IPS-18c (cell line): ENCODE results near the gene P2RY14.

Experiments used
- H3K4me3 ChIP-seq: 2 replicates; pipeline ENCODE4 v1.7.0; 2013; ENCODE audit warnings: low read depth, mild to moderate bottlenecking, low read length, moderate library complexity; ENCODE audit not compliant: insufficient read depth
- H3K9me3 ChIP-seq: one replicate; pipeline ENCODE4 v1.6.1; 2013; ENCODE audit warnings: mild to moderate bottlenecking, low read length, moderate library complexity; ENCODE audit not compliant: control insufficient read depth, insufficient read depth

P2RY14 gene

DNA sequence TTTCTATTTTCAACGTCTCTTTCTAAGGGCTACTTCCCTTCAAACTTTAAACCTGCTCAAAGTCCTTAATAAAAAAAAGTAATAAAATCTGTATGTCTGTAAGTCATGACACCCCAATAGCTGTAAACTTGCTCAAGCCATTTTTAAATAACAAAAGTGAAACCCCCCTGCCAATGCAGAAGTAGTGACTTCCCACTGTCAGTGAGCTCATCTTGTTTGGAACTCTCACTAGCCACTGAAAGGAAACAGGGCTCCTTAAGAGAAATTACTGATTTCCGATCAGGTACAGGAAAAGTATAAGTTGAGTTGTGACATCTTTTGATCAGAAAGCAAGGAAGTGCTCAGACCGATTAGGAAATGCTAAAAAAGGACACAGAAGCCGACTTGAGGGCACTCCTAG lies 47.7 kb downstream of the P2RY14 start:
- Histone ChIP-seq H3K4me3 (no peak overlapping the region), H3K9me3 (no peaks in the 10 kb centered on the region)

DNA sequence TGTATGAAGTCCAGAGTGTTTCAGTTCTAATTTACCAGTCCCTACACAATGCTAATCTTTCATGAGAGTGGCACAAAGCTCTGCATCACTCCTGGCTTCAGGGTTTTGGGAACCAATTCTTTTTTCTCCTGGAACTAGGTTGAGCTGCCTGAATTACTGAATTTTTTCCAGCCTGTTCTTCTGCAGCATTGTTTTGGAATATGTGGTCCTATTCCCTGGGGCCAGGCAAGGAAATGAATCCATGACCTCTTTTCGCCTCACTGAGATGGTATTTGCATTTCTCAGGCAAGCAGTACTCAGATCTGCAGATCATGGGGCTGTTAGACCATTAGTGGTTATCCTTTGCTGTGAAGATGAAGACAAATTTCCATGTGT lies 49.7 kb downstream of the P2RY14 start:
- H3K9me3 ChIP-seq: no peaks in the 10 kb centered on the region
- no peak overlapping the region for H3K4me3 ChIP-seq

DNA sequence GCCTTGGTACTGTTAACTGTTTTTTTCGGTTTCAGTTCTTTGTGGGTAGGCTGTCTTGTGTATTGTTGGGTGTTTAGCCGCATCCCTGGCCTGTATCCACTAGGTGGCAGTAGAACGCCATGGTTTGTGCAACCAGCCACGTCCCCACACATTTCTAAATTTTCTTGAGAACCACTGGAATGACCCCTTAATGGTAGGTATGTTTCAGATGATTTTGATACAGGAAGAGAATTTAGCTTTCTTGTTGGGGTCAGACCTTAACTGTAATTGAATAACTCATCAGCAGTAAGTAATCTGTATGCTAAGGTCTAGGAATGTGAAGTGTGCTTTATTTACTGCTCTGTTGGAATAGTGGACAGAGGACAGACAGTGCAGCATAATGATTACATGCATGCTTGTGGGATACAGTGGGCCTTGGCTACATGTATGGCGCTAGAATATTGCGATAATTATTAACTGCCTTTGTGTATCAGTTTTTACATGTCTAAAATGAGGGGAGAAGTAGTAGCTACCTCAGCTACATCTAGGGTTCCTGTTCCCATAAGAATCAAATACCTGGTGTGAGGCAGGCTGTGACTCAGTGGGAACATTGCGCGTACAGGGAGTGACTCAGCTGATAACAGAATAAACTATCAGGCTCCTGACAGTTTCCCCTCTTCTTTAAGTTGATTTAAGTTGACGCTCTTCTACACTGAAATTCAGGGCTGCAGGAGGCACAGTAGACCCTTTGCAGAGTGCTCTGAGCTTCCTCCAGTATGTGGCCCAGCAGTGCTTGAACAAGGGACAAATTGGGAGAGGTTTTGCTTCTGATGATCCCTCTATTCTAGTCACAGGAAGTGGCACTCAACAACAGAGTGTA lies 50.3 kb downstream of the P2RY14 start:
- no peak overlapping the region for H3K4me3 ChIP-seq
- no peaks in the 10 kb centered on the region for H3K9me3 ChIP-seq

DNA sequence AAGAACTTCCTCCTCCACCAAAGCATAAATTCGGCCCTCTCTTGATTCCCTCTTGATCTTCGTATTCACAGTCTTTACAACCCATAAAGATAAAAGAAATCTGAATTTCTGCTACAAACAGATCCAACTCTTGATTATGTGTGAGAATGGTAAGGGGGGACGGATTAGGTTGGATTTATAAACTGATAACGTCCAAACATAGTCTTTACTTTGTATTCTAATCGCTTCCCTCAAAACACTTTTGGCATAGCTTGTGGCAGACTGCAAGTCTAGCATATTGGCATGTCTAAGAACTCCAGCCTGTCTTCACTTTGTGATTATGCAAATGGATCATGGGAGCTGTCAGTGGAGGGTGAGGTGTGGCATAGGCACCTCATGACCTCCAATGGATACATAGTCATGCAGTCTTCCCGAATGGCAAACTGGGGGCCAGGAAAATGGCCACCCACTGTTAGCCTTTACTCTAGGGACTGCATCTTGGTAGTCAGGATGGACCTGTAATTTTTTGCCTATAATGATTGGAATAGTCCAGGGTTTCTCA lies 51.0 kb downstream of the P2RY14 start:
- H3K9me3 ChIP-seq: no peaks in the 10 kb centered on the region
- no peak overlapping the region for H3K4me3 ChIP-seq

DNA sequence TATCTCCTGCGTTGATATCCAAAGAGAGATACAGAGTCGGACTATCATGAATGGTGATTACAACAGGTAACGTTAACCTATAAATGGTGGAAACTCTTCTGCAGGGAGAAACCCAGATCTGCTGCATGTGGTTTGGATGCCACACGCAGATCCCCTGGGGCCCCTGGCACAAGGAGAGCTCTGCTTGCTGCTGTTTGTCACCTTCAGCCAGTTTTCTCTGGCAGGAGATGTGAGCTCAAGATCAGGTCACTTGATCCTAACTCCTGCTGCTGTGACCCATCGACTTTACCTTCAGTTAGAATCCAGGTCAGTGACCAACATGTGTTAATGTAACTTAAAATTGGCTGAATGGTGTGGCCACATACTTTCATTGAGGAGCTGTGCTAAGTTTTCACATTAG lies 51.5 kb downstream of the P2RY14 start:
- no peak overlapping the region for H3K4me3 ChIP-seq
- H3K9me3 ChIP-seq: no peaks in the 10 kb centered on the region

DNA sequence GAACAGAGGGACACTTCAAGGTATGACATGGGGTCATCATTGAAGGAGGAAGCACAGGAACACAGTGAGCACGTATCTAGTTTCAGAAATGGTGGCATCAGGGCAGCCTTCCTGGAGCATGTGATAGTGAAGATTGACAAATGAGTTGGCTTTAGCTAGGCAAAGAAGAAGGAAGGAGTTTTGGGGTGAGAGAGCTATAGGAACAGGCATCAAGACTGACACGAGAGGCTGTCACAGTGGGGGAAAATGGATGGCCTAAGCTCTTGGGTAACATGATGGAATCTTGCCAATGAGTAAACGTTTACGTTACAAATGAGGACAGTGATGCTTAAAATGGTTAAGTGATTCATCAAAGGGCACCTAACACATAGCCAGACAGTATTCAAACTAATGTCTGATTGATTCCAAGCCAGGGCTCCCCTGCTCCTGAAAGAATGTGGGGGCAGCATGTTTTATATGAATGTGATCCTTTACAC lies 52.2 kb downstream of the P2RY14 start:
- H3K9me3 ChIP-seq: no peaks in the 10 kb centered on the region
- H3K4me3 ChIP-seq: no peak overlapping the region

DNA sequence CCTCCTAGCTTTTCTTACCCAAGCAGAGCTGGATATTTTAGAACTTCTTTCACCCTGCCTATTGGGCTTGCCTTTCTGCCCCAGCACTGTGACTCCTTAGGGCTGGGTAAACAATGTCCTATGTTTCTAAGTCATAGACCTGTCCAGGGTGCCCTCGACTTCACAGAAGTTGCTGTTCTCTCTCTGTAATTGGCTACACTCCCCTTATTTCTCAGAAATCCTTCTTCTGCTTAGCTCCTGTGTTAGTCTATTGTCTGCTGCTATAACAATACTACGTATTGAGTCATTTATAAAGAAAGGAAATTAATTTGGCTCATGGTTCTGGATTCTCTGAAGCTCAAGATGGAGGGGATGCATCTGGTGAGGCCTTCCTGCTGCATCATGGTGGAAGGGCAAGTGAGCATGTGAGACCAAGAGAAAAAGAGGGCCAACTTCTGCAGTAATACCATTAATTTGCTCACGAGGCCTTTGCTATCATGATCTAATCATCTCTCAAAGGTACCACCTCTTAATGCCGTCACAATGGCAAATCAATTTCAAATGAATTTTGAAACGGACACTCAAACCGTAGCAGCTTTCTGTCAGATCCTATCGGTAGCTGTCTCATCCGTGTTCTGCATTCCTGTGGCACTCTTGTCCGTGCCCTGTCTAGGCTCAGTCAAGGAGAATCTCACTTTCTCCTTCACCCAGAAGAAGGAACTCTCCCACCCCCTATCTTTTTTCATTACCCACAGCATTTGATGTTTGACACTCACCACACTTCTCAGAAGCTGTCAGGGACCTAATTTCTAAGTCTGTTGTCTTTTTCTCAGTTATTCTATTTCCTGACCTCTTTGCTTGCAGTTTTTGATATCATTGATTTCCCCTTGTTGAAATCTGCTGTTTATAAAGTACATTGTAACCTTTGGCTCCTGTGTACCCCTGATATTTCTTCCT lies 53.0 kb downstream of the P2RY14 start:
- Histone ChIP-seq H3K4me3 (no peak overlapping the region), H3K9me3 (no peaks in the 10 kb centered on the region)

DNA sequence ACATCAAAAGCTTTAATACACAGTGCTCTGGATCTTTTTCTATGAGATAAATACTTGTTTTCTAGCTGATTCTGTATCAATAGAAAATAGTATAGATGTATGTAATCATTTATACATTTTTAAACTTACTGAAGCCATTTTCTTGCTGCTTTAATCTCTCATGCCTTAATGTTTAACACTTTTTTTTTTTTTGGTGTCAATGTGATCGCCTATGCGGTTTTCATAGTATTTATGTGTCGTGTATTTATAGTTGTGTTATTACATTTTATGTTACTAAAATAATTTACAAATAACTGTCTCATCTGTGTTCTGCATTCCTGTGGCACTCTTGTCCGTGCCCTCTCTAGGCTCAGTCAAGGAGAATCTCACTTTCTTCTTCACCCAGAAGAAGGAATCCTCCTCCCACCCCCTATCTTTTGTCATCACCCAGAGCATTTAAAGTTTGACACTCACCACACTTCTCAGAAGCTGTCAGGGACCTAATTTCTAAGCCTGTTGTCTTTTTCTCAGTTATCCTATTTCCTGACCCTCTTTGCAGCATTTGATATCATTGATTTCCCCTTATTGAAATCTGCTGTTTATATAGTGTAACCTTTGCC lies 54.0 kb downstream of the P2RY14 start:
- no peak overlapping the region for H3K4me3 ChIP-seq
- H3K9me3 ChIP-seq: no peaks in the 10 kb centered on the region

DNA sequence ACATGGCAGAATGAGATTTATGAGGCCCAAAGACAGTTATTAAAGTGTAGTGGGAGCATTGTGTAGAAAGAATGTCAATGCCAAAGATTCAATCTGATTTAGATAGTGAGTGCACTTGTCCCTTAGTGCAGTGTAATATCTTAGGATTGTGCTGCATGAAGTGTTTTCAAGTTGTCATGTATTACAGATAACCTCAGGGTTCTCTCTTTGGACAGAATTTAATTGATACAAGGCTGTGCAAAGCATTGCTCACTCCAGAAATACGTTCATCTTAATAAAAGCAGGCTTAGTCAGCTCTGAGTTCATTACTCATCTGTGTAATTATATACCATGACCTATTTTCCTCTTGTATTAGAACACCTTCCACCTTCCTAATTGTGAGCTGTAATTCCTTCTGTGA lies 59.3 kb downstream of the P2RY14 start:
- no peaks in the 10 kb centered on the region for H3K9me3 ChIP-seq

DNA sequence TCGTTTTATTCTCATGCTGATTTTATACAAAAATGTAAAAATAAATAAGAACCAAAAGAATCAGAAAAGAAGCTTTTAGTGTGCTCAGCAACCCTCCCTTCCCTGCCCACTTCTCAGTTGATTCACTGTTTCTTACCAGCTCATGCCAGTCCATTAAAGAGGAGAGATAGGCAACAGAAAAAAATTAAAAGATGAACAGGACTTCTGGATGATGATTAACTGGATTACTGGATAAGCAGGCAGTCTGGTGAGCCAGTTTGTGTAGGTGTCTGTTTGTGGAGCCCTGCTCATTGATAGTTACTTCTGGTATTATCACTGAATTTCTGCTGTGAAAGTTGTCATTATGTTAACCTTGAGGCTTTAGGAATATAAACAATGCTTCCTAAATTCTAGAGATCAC lies 60.2 kb downstream of the P2RY14 start:
- H3K4me3 ChIP-seq: no peak overlapping the region

More for the DNA sequence above, 59.3 kb downstream of the P2RY14 start:
- H3K4me3 ChIP-seq: no peak overlapping the region

DNA sequence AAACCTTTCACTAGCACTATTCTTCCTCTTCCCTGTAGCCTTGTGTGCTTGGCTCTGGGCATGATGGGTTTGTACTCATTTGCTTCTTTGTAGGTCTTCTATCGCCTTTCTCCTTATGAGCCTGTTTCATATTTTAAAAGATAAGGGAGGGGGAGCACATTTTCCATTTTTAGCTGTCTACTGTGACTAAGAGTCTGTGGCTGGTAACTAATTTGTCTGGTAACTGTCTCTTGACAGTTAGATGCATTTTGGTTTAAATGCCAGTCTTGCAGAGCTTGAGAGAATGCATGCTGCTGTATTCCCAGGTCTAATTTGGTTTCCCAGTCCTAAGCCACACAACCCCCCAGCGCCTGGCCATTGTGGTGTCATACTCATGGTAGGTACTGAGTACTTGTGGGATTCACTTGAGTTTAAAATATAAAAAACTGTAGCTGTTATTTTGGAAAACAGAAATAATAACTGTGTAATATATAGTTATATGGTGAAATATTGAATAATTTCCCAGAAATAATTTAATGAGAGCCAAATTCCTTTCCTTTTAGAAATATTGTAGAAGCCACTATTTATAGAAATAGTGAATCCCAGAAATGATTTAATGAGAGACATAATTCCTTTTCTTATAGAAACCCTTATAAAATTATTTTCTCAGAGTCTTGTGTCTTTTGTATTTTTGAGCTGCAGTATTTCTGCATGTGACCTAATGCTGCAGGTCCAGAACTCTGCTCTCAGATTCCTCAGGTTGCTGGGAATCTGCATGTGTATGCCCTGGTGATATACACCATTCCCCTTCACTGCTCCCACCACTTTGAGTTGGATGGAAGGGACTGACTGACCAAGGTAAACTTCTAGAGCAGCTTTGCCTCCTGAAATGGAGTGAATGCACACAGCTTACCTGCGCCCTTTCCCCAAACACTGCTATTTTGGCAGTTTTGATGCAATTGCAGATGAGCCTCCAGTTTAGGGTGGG lies 61.4 kb downstream of the P2RY14 start:
- H3K9me3 ChIP-seq: no peaks in the 10 kb centered on the region
- H3K4me3 ChIP-seq: no peak overlapping the region

More for the DNA sequence above, 60.2 kb downstream of the P2RY14 start:
- H3K9me3 ChIP-seq: no peaks in the 10 kb centered on the region

DNA sequence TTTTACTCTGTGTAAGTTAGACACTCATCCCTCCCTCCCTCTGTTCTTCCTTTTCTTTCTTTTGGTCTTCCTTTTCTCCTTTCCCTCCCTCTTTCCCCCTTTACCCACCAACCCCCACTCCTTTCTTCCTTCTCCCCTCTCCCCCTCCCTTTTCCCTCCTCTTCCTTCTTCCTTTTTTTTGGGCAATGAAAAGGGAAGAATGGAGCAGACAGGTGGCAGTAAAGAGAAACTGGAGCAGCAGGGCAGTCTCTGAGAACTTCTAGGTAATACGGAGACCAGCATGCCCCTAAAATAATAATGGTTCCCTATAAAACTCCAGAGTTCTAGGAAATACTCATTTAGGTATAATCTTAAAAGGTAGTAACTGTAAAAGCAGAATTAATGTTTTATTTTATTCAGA lies 63.9 kb downstream of the P2RY14 start:
- H3K9me3 ChIP-seq: no peaks in the 10 kb centered on the region

DNA sequence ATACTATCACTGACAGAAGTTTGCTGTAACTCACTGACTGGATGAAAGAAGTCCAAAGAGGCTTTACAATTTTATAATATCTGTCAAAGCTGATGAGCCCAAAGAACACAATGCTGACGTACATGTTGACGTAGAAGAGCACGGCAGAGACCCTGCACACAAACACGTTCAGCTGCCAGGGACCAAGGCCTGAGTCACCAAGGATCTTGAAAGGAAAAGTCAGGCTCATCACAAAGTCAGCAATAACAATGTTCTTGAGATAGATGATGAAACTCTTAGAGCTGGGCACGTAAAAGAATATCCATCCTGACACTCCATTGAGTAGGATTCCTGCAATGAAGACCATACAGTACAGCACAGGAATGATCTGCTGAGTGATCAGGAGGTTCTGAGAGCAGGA lies 64.5 kb downstream of the P2RY14 start:
- Histone ChIP-seq H3K9me3 (no peaks in the 10 kb centered on the region), H3K4me3 (no peak overlapping the region)

More for the DNA sequence above, 63.9 kb downstream of the P2RY14 start:
- no peak overlapping the region for H3K4me3 ChIP-seq

DNA sequence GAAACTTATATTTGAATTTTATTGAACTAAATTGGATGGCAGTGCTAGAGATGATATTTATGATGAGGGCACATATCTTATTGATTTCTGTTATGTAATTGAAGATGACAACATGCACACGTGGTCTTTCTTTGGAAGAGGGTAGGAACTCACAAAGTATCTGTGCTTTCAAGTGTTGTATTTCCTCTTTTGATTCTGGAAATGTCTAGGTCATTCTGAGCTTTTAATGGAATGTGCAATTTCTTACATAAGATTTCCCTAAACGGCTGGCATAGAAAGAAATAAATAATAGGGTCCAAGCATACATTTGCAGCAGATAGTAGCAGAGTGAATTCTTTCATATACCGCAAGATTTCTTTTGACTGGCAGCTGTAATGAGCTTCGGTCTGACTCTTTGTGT lies 65.2 kb downstream of the P2RY14 start:
- H3K4me3 ChIP-seq: no peak overlapping the region
- H3K9me3 ChIP-seq: no peaks in the 10 kb centered on the region

DNA sequence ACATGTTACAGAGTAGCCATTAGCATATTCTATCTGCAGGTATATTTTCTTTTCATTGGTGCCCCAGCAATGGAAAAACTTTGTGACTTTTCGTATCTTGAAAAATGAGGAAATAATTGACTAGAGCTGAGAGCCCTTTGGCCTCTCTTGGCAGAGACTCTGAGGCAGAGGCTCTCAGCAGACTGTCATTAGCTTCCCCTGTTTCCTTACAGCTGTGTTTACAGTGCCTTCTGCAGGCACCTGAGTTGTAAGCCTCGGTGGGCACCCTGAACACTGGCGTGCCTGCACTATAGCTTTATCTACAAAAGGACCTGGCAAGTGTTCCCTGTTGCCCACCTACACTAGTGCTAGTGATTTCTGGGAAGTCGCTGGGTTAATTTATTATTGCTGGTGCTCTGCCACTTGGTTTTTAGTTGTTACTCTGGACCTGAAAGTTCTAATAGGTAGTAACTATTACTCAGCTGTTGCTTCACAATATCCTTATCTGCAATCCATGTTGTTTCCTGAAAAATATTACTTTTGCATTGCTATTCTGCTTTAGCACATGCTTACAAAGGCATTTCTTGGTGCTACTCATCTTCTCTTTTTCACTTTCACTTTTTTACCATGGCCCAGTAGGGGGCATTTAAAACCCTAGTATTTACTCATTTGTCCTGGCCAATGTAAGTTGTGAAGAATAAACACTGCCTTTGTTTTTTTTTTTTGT lies 67.5 kb downstream of the P2RY14 start:
- H3K9me3 ChIP-seq: no peaks in the 10 kb centered on the region
- H3K4me3 ChIP-seq: no peak overlapping the region

DNA sequence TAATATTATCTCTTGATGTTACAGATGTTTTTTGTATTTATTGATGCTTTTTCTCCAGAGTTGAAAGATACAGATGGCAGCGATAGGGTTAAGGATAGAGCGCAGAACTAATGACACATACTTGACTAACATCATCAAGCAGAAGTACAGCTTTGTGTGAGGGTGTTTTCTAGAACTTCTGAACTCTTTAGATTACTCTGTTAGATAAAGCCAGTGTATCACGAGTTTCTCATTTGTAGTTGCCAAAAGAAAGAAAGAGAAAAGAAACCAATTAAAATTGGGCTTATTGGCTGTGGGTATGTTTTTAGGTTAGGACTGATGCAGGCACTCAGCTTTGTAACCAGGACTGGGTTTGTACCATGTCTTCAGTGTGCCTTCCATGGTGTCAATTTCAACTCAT lies 68.7 kb downstream of the P2RY14 start:
- Histone ChIP-seq H3K9me3 (no peaks in the 10 kb centered on the region), H3K4me3 (no peak overlapping the region)
